ENCODE results near the gene DNAJA3. TPM values are rescaled to one million over a fixed set of nuclear protein-coding genes. Genes with fewer than 3 reads are reported as not detected.
A peak's percentile ranks its signal among the peaks of the same experiment; 100 is the strongest.

DNAJA3 gene
- total RNA-seq, 1 experiment from 2014 or later, result 101 TPM

DNA sequence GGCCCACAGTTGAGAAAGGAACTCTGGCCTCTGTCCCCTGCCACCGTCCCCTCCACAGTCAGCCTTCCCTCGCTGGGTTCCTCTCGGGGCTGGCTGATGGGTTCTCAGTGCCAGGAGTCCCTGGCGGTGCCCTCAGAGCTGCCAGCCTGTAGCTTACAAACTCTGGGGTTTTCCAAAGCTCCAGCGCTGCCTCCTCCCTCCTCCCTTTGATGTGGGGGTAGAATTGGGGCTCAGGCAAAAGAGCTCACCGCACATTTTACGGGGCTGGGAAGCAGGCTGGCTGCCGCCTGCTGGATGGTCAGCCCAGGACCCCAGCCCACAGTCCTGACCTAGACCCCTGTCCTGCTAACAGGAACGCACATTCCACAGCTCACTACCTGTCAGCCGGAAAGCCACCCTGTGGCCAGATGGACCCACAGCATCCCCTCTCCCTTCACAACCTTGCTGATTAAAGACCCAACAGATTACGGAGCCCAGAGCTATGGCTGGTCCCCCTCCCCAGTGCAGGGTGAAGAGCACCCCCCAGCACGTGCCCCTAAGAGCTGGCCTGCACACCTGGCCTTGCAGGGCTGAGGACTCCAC lies 48.0 kb upstream of the DNAJA3 start:
- TF ChIP-seq EZH2 (IDR thresholded peaks at IDR 0.05; ENCODE audit: borderline replicate concordance, low read depth, low read length, poor library complexity, severe bottlenecking), result no peak
- TF ChIP-seq, protein P1, sequence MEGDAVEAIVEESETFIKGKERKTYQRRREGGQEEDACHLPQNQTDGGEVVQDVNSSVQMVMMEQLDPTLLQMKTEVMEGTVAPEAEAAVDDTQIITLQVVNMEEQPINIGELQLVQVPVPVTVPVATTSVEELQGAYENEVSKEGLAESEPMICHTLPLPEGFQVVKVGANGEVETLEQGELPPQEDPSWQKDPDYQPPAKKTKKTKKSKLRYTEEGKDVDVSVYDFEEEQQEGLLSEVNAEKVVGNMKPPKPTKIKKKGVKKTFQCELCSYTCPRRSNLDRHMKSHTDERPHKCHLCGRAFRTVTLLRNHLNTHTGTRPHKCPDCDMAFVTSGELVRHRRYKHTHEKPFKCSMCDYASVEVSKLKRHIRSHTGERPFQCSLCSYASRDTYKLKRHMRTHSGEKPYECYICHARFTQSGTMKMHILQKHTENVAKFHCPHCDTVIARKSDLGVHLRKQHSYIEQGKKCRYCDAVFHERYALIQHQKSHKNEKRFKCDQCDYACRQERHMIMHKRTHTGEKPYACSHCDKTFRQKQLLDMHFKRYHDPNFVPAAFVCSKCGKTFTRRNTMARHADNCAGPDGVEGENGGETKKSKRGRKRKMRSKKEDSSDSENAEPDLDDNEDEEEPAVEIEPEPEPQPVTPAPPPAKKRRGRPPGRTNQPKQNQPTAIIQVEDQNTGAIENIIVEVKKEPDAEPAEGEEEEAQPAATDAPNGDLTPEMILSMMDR (conservative IDR thresholded peaks at IDR 0.05; ENCODE audit: low read depth, low read length), result 0 out of 2 replicates have a peak, but pooled peaks have one; percentile 21
- ChIA-PET CTCF (no interaction called here), POLR2A (ENCODE audit: low non-redundant PET) (no interaction called here)
- no TSS peak for BruUV-seq (replicated peaks)
- Histone ChIP-seq H3K27me3 (replicated peaks; ENCODE audit: insufficient read depth, low read depth, low read length, poor library complexity) (no peaks in the 10 kb centered on the region), H3K4me3 (ENCODE audit: low read depth, low read length, poor library complexity, severe bottlenecking) (no peak overlapping the region), H3K9me3 (ENCODE audit: low read depth, low read length, poor library complexity, severe bottlenecking) (no peaks in the 10 kb centered on the region), H3K27ac (ENCODE audit: low read depth, low read length, poor library complexity, severe bottlenecking) (no peak overlapping the region), H3K36me3 (ENCODE audit: insufficient read depth, low read length, poor library complexity, severe bottlenecking) (no peaks in the 10 kb centered on the region), H3K4me1 (ENCODE audit: insufficient read depth, low read length, poor library complexity, severe bottlenecking) (peaks cover 25% of the 10 kb centered on the region)
- intact Hi-C loops (cut with micrococcal nuclease; ENCODE audit: unreplicated experiment), result no loop called here
- DNase-seq (ENCODE audit: low spot score), result no peak

DNA sequence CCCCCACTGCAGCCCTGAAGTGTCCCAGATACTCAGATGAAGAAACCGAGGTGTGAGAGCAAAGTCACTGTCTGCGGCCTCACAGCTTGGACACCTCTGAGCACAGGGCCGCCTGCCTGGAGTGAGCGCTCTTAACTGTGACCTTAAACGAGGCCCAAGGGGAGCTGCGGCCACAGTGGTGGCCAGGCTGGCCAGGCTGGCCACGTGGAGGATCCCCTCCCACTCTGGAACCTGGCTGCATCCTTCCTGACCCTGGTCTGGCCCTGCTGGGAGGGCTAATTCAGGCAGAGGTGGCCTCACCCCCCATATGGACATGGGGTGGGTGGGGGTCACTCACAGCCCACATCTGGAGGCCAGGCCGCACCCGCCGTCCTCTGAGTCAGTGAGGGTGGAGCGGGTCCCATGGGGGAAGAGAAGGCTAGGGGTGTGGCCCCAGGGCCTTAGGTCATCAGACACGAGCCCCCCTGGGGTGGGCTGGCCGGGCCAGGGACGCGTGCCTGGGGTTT lies 47.5 kb upstream of the DNAJA3 start:
- DNase-seq (ENCODE audit: low spot score), result no peak
- Histone ChIP-seq H3K9me3 (ENCODE audit: low read depth, low read length, poor library complexity, severe bottlenecking) (no peaks in the 10 kb centered on the region), H3K4me3 (ENCODE audit: low read depth, low read length, poor library complexity, severe bottlenecking) (no peak overlapping the region), H3K27ac (ENCODE audit: low read depth, low read length, poor library complexity, severe bottlenecking) (no peak overlapping the region), H3K4me1 (ENCODE audit: insufficient read depth, low read length, poor library complexity, severe bottlenecking) (peaks cover 20% of the 10 kb centered on the region), H3K27me3 (replicated peaks; ENCODE audit: insufficient read depth, low read depth, low read length, poor library complexity) (no peaks in the 10 kb centered on the region), H3K36me3 (ENCODE audit: insufficient read depth, low read length, poor library complexity, severe bottlenecking) (no peaks in the 10 kb centered on the region)
- no TSS peak for BruUV-seq (replicated peaks)
- ChIA-PET CTCF (no interaction called here), POLR2A (ENCODE audit: low non-redundant PET) (no interaction called here)
- TF ChIP-seq, protein P1 (conservative IDR thresholded peaks at IDR 0.05; ENCODE audit: low read depth, low read length), result no peak
- no peak for TF ChIP-seq EZH2 (IDR thresholded peaks at IDR 0.05; ENCODE audit: borderline replicate concordance, low read depth, low read length, poor library complexity, severe bottlenecking)
- intact Hi-C loops (cut with micrococcal nuclease; ENCODE audit: unreplicated experiment), result no loop called here

DNA sequence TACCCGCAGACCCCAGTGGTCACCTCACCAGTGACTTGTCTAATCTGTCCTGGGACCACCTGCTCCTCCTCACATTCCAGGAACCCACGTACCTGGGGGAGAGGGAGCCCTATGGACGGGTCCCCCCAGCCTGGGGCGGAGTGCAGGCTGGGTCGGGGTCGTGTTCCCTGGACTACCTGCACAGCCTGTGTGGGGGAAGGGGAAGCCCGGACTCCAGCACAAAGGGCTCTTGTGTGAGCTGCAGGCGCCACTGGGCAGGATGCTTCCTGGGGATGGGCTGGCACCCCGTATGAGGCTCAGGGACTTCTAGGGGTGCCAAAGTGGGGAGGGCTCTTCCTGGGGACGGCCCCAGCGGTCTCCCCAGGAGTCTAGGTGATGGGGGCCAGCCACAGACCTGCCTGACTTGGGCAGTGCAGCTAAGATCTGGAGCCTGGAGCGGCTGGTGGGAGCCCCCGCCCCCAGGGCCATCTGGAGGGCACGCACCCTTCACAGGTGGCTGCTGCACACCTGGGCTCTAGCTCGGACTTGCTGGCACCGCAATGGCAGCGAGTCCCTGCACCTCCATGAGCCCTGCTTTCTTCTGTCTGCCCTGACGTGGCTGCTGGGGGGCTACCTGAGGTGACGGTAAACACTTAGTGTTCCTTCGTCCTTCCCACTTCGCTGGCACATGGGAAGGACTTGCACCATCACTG lies 46.5 kb upstream of the DNAJA3 start:
- Histone ChIP-seq H3K27me3 (replicated peaks; ENCODE audit: insufficient read depth, low read depth, low read length, poor library complexity) (no peaks in the 10 kb centered on the region), H3K9me3 (ENCODE audit: low read depth, low read length, poor library complexity, severe bottlenecking) (no peaks in the 10 kb centered on the region), H3K4me3 (ENCODE audit: low read depth, low read length, poor library complexity, severe bottlenecking) (no peak overlapping the region), H3K27ac (ENCODE audit: low read depth, low read length, poor library complexity, severe bottlenecking) (no peak overlapping the region), H3K36me3 (ENCODE audit: insufficient read depth, low read length, poor library complexity, severe bottlenecking) (no peaks in the 10 kb centered on the region), H3K4me1 (ENCODE audit: insufficient read depth, low read length, poor library complexity, severe bottlenecking) (peaks cover 11% of the 10 kb centered on the region)
- intact Hi-C loops (cut with micrococcal nuclease; ENCODE audit: unreplicated experiment), result no loop called here
- ChIA-PET POLR2A (ENCODE audit: low non-redundant PET) (no interaction called here), CTCF (no interaction called here)
- TF ChIP-seq, protein P1 (conservative IDR thresholded peaks at IDR 0.05; ENCODE audit: low read depth, low read length), result no peak
- TF ChIP-seq EZH2 (IDR thresholded peaks at IDR 0.05; ENCODE audit: borderline replicate concordance, low read depth, low read length, poor library complexity, severe bottlenecking), result no peak
- no peak for DNase-seq (ENCODE audit: low spot score)
- no TSS peak for BruUV-seq (replicated peaks)
